GM23338 (cell line): ENCODE data around the gene BICDL1. TPM values are rescaled to one million over a fixed set of nuclear protein-coding genes. Genes with fewer than 3 reads are reported as not detected.

Experiments used
- ATAC-seq: fragments of 200-7000 bp; cut with Tn5 transposase; 3 replicates; pipeline ENCODE4 v1.9.1; 2020
- DNase-seq: peaks from one replicate; pipeline ENCODE4 v3.0.0-alpha.2; 2015; ENCODE audit warnings: low spot score
- H2AFZ ChIP-seq: fragments of 200-600 bp; sonication (generic); 2 replicates; pipeline ENCODE4 v1.8.0; 2016; ENCODE audit warnings: antibody characterized with exemption, mild to moderate bottlenecking, moderate library complexity
- H3F3A ChIP-seq: fragments of 200-600 bp; sonication (generic); replicated peaks from 2 replicates; pipeline ENCODE4 v1.8.0; 2017; ENCODE audit warnings: antibody characterized with exemption, mixed run types, low read depth
- H3K27ac ChIP-seq: fragments of 200-600 bp; sonication (generic); 2 replicates; pipeline ENCODE4 v1.6.1; 2016; ENCODE audit warnings: low read depth
- H3K27me3 ChIP-seq: fragments of 200-600 bp; sonication (generic); 2 replicates; pipeline ENCODE4 v1.8.0; 2016; ENCODE audit warnings: mild to moderate bottlenecking, mixed run types, moderate library complexity; ENCODE audit not compliant: insufficient read depth
- H3K36me3 ChIP-seq: fragments of 200-600 bp; sonication (generic); 2 replicates; pipeline ENCODE4 v1.8.0; 2016; ENCODE audit warnings: mild to moderate bottlenecking; ENCODE audit not compliant: insufficient read depth
- H3K4me1 ChIP-seq: fragments of 200-600 bp; sonication (generic); 2 replicates; pipeline ENCODE4 v1.8.0; 2016; ENCODE audit warnings: mild to moderate bottlenecking, moderate library complexity; ENCODE audit not compliant: insufficient read depth
- H3K4me2 ChIP-seq: fragments of 200-600 bp; sonication (generic); 2 replicates; pipeline ENCODE4 v1.7.1; 2017; ENCODE audit warnings: mixed run types
- H3K4me3 ChIP-seq: fragments of 200-600 bp; sonication (generic); 2 replicates; pipeline ENCODE4 v1.6.1; 2016; ENCODE audit warnings: mixed run types
- H3K79me2 ChIP-seq: fragments of 200-600 bp; sonication (generic); replicated peaks from 2 replicates; pipeline ENCODE4 v1.8.0; 2017; ENCODE audit warnings: mild to moderate bottlenecking; ENCODE audit not compliant: insufficient read depth
- H3K9me2 ChIP-seq: fragments of 200-600 bp; sonication (generic); 2 replicates; pipeline ENCODE4 v1.8.0; 2017; ENCODE audit not compliant: insufficient read depth
- H4K20me1 ChIP-seq: fragments of 200-600 bp; sonication (generic); replicated peaks from 2 replicates; pipeline ENCODE4 v1.8.0; 2017; ENCODE audit warnings: mild to moderate bottlenecking; ENCODE audit not compliant: insufficient read depth
- H3K27ac Mint-ChIP-seq: 2 replicates; pipeline ENCODE4 v1.8.0; 2020; ENCODE audit warnings: inconsistent platforms, mild to moderate bottlenecking, moderate library complexity, mixed read lengths
- H3K27me3 Mint-ChIP-seq: 3 replicates; pipeline ENCODE4 v1.8.0; 2022; ENCODE audit warnings: low read depth, mild to moderate bottlenecking, moderate library complexity, mixed read lengths, inconsistent platforms; ENCODE audit not compliant: insufficient read depth, poor library complexity
- H3K36me3 Mint-ChIP-seq: 3 replicates; pipeline ENCODE4 v1.8.0; 2021; ENCODE audit warnings: low read depth, mild to moderate bottlenecking, inconsistent platforms, moderate library complexity, mixed read lengths
- H3K4me1 Mint-ChIP-seq: 3 replicates; pipeline ENCODE4 v1.8.0; 2020; ENCODE audit warnings: mild to moderate bottlenecking, inconsistent platforms, mixed read lengths
- H3K4me3 Mint-ChIP-seq: 3 replicates; pipeline ENCODE4 v1.8.0; 2021; ENCODE audit warnings: moderate library complexity, mild to moderate bottlenecking, inconsistent platforms, mixed read lengths
- H3K9me3 Mint-ChIP-seq: 3 replicates; pipeline ENCODE4 v1.8.0; 2020; ENCODE audit warnings: moderate library complexity, mild to moderate bottlenecking, inconsistent platforms, mixed read lengths
- CREB1 ChIP-seq: fragments of 250-450 bp; sonication (Bioruptor Pico); IDR thresholded peaks from 2 replicates; pipeline ENCODE4 v1.5.0; 2020; ENCODE audit warnings: low read depth, mild to moderate bottlenecking, moderate library complexity
- JUNB ChIP-seq: IDR thresholded peaks from one replicate; pipeline ENCODE4 v1.6.1; 2016; ENCODE audit warnings: antibody characterized with exemption; ENCODE audit not compliant: unreplicated experiment
- NANOG ChIP-seq: IDR thresholded peaks from 2 replicates; pipeline ENCODE4 v1.6.1; 2016; ENCODE audit warnings: antibody characterized with exemption, borderline replicate concordance
- POLR2AphosphoS5 ChIP-seq: IDR thresholded peaks from 2 replicates; pipeline ENCODE4 v1.6.1; 2016; ENCODE audit warnings: antibody characterized with exemption, low read depth
- STAT1 ChIP-seq: IDR thresholded peaks from one replicate; pipeline ENCODE4 v1.6.1; 2016; ENCODE audit warnings: antibody characterized with exemption; ENCODE audit not compliant: unreplicated experiment
- ZNF114 ChIP-seq: fragments of 250-450 bp; sonication (Bioruptor Pico); IDR thresholded peaks from 2 replicates; pipeline ENCODE4 v1.5.0; 2020; ENCODE audit warnings: mild to moderate bottlenecking, moderate library complexity
- ZNF331 ChIP-seq: fragments of 250-450 bp; sonication (Bioruptor Pico); IDR thresholded peaks from 2 replicates; pipeline ENCODE4 v1.5.0; 2020; ENCODE audit warnings: low read depth, mild to moderate bottlenecking, moderate library complexity
- polyA plus RNA-seq: library from polyadenylated mRNA; unstranded; fragments of >200 nt; fragmentation: Nextera tagmentation; extraction: Ambion mirVana; gene quantifications from 2 replicates; pipeline ENCODE4 v1.2.1, GENCODE V29; 2016
- total RNA-seq: library from RNA; depleted of rRNA; stranded (reverse); fragments of >200 nt; shearing (Covaris generic); gene quantifications from 2 replicates; pipeline ENCODE4 v1.2.3, GENCODE V29; 2014
- TF ChIP-seq, protein P1 (sequence below): IDR thresholded peaks from one replicate; pipeline ENCODE4 v1.6.1; 2018; ENCODE audit warnings: antibody characterized with exemption; ENCODE audit not compliant: unreplicated experiment
- TF ChIP-seq, protein P2 (sequence below): IDR thresholded peaks from 2 replicates; pipeline ENCODE4 v1.6.1; 2016; ENCODE audit warnings: antibody characterized with exemption
- TF ChIP-seq, protein P3 (sequence below): fragments of 250-450 bp; sonication (Bioruptor Pico); IDR thresholded peaks from 2 replicates; pipeline ENCODE4 v1.5.0; 2020; ENCODE audit warnings: mild to moderate bottlenecking, moderate library complexity

BICDL1 gene
- total and polyA plus RNA-seq, 2 experiments from 2014 or later: 14.0 to 25.7 TPM

DNA sequence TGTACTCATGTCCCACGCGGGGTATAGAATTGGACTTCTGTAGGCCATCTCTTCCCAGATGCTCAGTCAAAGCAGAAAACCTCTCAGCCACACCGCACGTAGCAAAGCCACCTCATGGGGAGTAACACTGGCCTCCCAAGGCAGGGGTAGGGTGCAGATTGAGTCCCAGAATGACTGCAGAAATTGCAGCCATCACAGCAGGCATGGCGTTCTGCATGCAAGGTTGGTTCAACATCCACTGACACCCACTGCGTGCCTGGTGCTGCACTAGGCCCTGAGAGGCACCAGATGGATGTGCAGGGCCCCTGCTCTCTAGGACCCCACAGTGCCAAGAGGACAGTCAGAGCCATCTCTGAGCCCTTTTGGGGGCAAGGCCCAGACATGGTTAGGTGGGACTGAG is 87.6 kb downstream of the BICDL1 start (continued):
- TF ChIP-seq, protein P1, sequence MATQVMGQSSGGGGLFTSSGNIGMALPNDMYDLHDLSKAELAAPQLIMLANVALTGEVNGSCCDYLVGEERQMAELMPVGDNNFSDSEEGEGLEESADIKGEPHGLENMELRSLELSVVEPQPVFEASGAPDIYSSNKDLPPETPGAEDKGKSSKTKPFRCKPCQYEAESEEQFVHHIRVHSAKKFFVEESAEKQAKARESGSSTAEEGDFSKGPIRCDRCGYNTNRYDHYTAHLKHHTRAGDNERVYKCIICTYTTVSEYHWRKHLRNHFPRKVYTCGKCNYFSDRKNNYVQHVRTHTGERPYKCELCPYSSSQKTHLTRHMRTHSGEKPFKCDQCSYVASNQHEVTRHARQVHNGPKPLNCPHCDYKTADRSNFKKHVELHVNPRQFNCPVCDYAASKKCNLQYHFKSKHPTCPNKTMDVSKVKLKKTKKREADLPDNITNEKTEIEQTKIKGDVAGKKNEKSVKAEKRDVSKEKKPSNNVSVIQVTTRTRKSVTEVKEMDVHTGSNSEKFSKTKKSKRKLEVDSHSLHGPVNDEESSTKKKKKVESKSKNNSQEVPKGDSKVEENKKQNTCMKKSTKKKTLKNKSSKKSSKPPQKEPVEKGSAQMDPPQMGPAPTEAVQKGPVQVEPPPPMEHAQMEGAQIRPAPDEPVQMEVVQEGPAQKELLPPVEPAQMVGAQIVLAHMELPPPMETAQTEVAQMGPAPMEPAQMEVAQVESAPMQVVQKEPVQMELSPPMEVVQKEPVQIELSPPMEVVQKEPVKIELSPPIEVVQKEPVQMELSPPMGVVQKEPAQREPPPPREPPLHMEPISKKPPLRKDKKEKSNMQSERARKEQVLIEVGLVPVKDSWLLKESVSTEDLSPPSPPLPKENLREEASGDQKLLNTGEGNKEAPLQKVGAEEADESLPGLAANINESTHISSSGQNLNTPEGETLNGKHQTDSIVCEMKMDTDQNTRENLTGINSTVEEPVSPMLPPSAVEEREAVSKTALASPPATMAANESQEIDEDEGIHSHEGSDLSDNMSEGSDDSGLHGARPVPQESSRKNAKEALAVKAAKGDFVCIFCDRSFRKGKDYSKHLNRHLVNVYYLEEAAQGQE: no peak
- TF ChIP-seq ZNF114 (CRISPR knock-in tag) (no peak), JUNB (no peak)

DNA sequence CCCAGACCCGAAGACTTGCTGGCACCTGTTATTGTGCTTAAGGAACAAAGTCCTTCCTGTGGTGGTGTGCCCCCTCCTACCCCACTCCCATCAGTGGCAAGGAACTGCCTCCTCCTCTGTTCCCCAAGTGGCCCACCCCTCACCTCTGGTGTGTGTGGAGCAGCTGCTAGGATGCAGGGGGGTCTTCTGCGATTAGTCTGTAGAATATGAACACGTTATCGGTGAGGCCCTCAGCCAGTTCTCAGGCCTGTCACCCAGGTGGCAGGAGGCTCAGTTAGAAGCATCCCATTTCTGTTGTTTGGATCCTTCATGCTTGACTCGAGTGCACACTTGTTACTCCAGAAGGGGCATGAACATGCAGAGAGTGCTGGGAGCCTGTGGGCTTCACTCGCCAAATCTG is 88.2 kb downstream of the BICDL1 start:
- Histone ChIP-seq H2AFZ (no peak overlapping the region), H3K79me2 (no peaks in the 10 kb centered on the region), H3K36me3 (no peaks in the 10 kb centered on the region), H3K27ac (no peak overlapping the region), H3K4me1 (no peaks in the 10 kb centered on the region), H3K9me2 (0 out of 2 replicates have a peak, but pooled peaks cover 2% of the 10 kb centered on the region), H3F3A (no peaks in the 10 kb centered on the region), H3K4me3 (no peak overlapping the region), H3K27me3 (no peaks in the 10 kb centered on the region), H4K20me1 (no peaks in the 10 kb centered on the region), H3K4me2 (no peak overlapping the region)
- Mint-ChIP-seq H3K27ac (no peak overlapping the region), H3K36me3 (peaks cover 13% of the 10 kb centered on the region), H3K4me3 (no peak overlapping the region), H3K9me3 (no peaks in the 10 kb centered on the region; the same call in 2 of the 3 replicates), H3K27me3 (peaks cover 6% of the 10 kb centered on the region), H3K4me1 (peaks cover 11% of the 10 kb centered on the region)
- ATAC-seq (no peak), DNase-seq (no peak)
- TF ChIP-seq POLR2AphosphoS5 (no peak), NANOG (no peak), ZNF331 (no peak), STAT1 (no peak), CREB1 (CRISPR knock-in tag) (no peak), JUNB (no peak)
- TF ChIP-seq, protein P1: no peak
- TF ChIP-seq, protein P2, sequence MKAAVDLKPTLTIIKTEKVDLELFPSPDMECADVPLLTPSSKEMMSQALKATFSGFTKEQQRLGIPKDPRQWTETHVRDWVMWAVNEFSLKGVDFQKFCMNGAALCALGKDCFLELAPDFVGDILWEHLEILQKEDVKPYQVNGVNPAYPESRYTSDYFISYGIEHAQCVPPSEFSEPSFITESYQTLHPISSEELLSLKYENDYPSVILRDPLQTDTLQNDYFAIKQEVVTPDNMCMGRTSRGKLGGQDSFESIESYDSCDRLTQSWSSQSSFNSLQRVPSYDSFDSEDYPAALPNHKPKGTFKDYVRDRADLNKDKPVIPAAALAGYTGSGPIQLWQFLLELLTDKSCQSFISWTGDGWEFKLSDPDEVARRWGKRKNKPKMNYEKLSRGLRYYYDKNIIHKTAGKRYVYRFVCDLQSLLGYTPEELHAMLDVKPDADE: no peak
- TF ChIP-seq, protein P3, sequence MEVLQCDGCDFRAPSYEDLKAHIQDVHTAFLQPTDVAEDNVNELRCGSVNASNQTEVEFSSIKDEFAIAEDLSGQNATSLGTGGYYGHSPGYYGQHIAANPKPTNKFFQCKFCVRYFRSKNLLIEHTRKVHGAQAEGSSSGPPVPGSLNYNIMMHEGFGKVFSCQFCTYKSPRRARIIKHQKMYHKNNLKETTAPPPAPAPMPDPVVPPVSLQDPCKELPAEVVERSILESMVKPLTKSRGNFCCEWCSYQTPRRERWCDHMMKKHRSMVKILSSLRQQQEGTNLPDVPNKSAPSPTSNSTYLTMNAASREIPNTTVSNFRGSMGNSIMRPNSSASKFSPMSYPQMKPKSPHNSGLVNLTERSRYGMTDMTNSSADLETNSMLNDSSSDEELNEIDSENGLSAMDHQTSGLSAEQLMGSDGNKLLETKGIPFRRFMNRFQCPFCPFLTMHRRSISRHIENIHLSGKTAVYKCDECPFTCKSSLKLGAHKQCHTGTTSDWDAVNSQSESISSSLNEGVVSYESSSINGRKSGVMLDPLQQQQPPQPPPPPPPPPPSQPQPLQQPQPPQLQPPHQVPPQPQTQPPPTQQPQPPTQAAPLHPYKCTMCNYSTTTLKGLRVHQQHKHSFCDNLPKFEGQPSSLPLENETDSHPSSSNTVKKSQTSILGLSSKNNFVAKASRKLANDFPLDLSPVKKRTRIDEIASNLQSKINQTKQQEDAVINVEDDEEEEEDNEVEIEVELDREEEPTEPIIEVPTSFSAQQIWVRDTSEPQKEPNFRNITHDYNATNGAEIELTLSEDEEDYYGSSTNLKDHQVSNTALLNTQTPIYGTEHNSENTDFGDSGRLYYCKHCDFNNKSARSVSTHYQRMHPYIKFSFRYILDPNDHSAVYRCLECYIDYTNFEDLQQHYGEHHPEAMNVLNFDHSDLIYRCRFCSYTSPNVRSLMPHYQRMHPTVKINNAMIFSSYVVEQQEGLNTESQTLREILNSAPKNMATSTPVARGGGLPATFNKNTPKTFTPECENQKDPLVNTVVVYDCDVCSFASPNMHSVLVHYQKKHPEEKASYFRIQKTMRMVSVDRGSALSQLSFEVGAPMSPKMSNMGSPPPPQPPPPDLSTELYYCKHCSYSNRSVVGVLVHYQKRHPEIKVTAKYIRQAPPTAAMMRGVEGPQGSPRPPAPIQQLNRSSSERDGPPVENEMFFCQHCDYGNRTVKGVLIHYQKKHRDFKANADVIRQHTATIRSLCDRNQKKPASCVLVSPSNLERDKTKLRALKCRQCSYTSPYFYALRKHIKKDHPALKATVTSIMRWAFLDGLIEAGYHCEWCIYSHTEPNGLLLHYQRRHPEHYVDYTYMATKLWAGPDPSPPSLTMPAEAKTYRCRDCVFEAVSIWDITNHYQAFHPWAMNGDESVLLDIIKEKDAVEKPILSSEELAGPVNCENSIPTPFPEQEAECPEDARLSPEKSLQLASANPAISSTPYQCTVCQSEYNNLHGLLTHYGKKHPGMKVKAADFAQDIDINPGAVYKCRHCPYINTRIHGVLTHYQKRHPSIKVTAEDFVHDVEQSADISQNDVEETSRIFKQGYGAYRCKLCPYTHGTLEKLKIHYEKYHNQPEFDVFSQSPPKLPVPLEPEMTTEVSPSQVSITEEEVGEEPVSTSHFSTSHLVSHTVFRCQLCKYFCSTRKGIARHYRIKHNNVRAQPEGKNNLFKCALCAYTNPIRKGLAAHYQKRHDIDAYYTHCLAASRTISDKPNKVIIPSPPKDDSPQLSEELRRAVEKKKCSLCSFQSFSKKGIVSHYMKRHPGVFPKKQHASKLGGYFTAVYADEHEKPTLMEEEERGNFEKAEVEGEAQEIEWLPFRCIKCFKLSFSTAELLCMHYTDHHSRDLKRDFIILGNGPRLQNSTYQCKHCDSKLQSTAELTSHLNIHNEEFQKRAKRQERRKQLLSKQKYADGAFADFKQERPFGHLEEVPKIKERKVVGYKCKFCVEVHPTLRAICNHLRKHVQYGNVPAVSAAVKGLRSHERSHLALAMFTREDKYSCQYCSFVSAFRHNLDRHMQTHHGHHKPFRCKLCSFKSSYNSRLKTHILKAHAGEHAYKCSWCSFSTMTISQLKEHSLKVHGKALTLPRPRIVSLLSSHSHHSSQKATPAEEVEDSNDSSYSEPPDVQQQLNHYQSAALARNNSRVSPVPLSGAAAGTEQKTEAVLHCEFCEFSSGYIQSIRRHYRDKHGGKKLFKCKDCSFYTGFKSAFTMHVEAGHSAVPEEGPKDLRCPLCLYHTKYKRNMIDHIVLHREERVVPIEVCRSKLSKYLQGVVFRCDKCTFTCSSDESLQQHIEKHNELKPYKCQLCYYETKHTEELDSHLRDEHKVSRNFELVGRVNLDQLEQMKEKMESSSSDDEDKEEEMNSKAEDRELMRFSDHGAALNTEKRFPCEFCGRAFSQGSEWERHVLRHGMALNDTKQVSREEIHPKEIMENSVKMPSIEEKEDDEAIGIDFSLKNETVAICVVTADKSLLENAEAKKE (CRISPR knock-in tag): no peak
